Fibroblast of pulmonary artery (primary cell): Measurements from ENCODE around the gene CTTN.

Experiments
- DNase-seq: peaks from one replicate; pipeline ENCODE4 v3.0.0-alpha.2; 2010; ENCODE audit warnings: low read depth
- H3K4me3 ChIP-seq: replicated peaks from 2 replicates; pipeline ENCODE4 v1.5.1; 2011; ENCODE audit warnings: low read depth, mild to moderate bottlenecking, control low read depth, low read length, moderate library complexity
- CTCF ChIP-seq: IDR thresholded peaks from 2 replicates; pipeline ENCODE4 v1.5.1; 2011; ENCODE audit warnings: mild to moderate bottlenecking, control low read depth, low read length, inconsistent platforms; ENCODE audit errors: missing control alignments

Gene CTTN

GRCh38 chr11:70435765-70436500 is 37.6 kb downstream of the CTTN start:
- H3K4me3 ChIP-seq = no peak overlapping the region
- no peak for TF ChIP-seq CTCF
- DNase-seq = no peak

GRCh38 chr11:70436501-70436860 is 38.2 kb downstream of the CTTN start:
- no peak for TF ChIP-seq CTCF
- no peak overlapping the region for H3K4me3 ChIP-seq
- no peak for DNase-seq

- TF ChIP-seq CTCF = no peak
- no peak overlapping the region for H3K4me3 ChIP-seq
- DNase-seq = no peak
These were observed 38.9 kb downstream of the CTTN start for GRCh38 chr11:70437111-70437784.

GRCh38 chr11:70440206-70440605 is 41.9 kb downstream of the CTTN start:
- H3K4me3 ChIP-seq = no peak overlapping the region
- TF ChIP-seq CTCF = no peak
- no peak for DNase-seq

- no peak overlapping the region for H3K4me3 ChIP-seq
- DNase-seq = no peak
- TF ChIP-seq CTCF = no peak
These were observed 45.4 kb downstream of the CTTN start for GRCh38 chr11:70443773-70444030.

- no peak overlapping the region for H3K4me3 ChIP-seq
- DNase-seq = no peak
- no peak for TF ChIP-seq CTCF
These were observed 46.8 kb downstream of the CTTN start for GRCh38 chr11:70445091-70445490.

GRCh38 chr11:70445605-70446004 is 47.3 kb downstream of the CTTN start:
- DNase-seq = no peak
- H3K4me3 ChIP-seq = no peak overlapping the region
- TF ChIP-seq CTCF = no peak
